Gastrocnemius medialis (tissue), 4 donors: ENCODE measurements around the gene ANKRD33. TPM values are rescaled to one million over a fixed set of nuclear protein-coding genes. Genes with fewer than 3 reads are reported as not detected.
A peak's percentile ranks its signal among the peaks of the same experiment; 100 is the strongest.

ENCODE experiments used
- ATAC-seq, 2 donors: fragments of 150-250 bp; one replicate each; pipeline ENCODE4 v1.9.1; 2016
- DNase-seq, 2 donors: peaks; one replicate each; pipeline ENCODE4 v3.0.0-alpha.2; 2019
- H3K27ac ChIP-seq, 4 donors: fragments of 200-600 bp; sonication (generic); 1 replicate in 1 of 4; 2 replicates in 3 of 4; pipeline ENCODE4 v1.5.1; 2016 to 2018; ENCODE audit warnings: mild to moderate bottlenecking in 2 of 4, moderate library complexity in 1 of 4
- H3K27me3 ChIP-seq, 3 donors: fragments of 200-600 bp; sonication (generic) in 2 of 3; 1 replicate in 1 of 3; 2 replicates in 2 of 3; pipeline versions ENCODE4 v1.5.1 to v1.6.0; 2016 to 2019; ENCODE audit warnings: mild to moderate bottlenecking in 1 of 3, moderate library complexity in 1 of 3
- H3K36me3 ChIP-seq, 2 donors: fragments of 200-600 bp; sonication (generic) in 1 of 2; one replicate each; pipeline ENCODE4 v1.5.1; 2017 to 2018
- H3K4me1 ChIP-seq, 2 donors: fragments of 200-600 bp; sonication (generic) in 1 of 2; one replicate each; pipeline ENCODE4 v1.5.1; 2016 to 2017; ENCODE audit warnings: mild to moderate bottlenecking in 2 of 2
- H3K4me3 ChIP-seq, 4 donors: fragments of 200-600 bp; sonication (generic) in 3 of 4; 1 replicate in 1 of 4; 2 replicates in 3 of 4; pipeline ENCODE4 v1.5.1; 2016 to 2019; ENCODE audit warnings: mild to moderate bottlenecking in 2 of 4
- H3K9me3 ChIP-seq, 3 donors: fragments of 200-600 bp; sonication (generic) in 2 of 3; 1 replicate in 1 of 3; 2 replicates in 2 of 3; pipeline ENCODE4 v1.5.1; 2016 to 2019
- POLR2A ChIP-seq, 2 donors: fragments of 450-650 bp; IDR thresholded peaks; one replicate each; pipeline ENCODE4 v1.6.1; 2017; ENCODE audit warnings: antibody characterized with exemption in 2 of 2, mild to moderate bottlenecking in 2 of 2, moderate library complexity in 2 of 2
- in situ Hi-C, 4 donors: fragments of 200-750 bp; cut with MboI; loops; one replicate each; pipeline versions ENCODE4 v1.15.0 to v1.8.0; 2017; ENCODE audit warnings: low sequenced_read_pairs in 4 of 4
- intact Hi-C: fragments of 100-400 bp; cut with DNase I; formaldehyde crosslinking; loops from one replicate; pipeline ENCODE4 v1.15.1; 2023; ENCODE audit warnings: low total_unique reads
- total RNA-seq, 4 donors: library from RNA; depleted of rRNA; stranded (reverse); fragments of >200 nt; gene quantifications; one replicate each; pipeline versions ENCODE4 v1.1.0 to v1.2.3, GENCODE V29; 2016
- TF ChIP-seq, protein P1 (sequence below), 5 experiments: fragments of 450-650 bp in 3 of 5; fragments of 200-600 bp in 2 of 5; sonication (generic) in 2 of 5; IDR thresholded peaks in 4 of 5; conservative IDR thresholded peaks in 1 of 5; 1 replicate in 4 of 5; 2 replicates in 1 of 5; pipeline ENCODE4 v1.5.1; 2016 to 2019; ENCODE audit warnings: antibody characterized with exemption in 5 of 5, mild to moderate bottlenecking in 3 of 5, moderate library complexity in 3 of 5

ANKRD33 gene
- total RNA-seq, 4 donors from 2014 or later: not detected

- in situ Hi-C loops: no loop called here
- TF ChIP-seq, protein P1, sequence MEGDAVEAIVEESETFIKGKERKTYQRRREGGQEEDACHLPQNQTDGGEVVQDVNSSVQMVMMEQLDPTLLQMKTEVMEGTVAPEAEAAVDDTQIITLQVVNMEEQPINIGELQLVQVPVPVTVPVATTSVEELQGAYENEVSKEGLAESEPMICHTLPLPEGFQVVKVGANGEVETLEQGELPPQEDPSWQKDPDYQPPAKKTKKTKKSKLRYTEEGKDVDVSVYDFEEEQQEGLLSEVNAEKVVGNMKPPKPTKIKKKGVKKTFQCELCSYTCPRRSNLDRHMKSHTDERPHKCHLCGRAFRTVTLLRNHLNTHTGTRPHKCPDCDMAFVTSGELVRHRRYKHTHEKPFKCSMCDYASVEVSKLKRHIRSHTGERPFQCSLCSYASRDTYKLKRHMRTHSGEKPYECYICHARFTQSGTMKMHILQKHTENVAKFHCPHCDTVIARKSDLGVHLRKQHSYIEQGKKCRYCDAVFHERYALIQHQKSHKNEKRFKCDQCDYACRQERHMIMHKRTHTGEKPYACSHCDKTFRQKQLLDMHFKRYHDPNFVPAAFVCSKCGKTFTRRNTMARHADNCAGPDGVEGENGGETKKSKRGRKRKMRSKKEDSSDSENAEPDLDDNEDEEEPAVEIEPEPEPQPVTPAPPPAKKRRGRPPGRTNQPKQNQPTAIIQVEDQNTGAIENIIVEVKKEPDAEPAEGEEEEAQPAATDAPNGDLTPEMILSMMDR (IDR thresholded peaks at IDR 0.05 in 4 of 5, conservative IDR thresholded peaks at IDR 0.05 in 1 of 5): no peak
- no peak for TF ChIP-seq POLR2A (IDR thresholded peaks at IDR 0.05)
- H3K36me3 ChIP-seq: no peaks in the 10 kb centered on the region
- no peaks in the 10 kb centered on the region for H3K9me3 ChIP-seq
- peak overlapping the region; percentile 44 to 70 (median 60) for H3K4me3 ChIP-seq
- ATAC-seq (no peak), DNase-seq (no peak)
- H3K27ac ChIP-seq: peak overlapping the region; percentile 78 to 91 (median 86)
- intact Hi-C loops: no loop called here
- peaks cover 34 to 36% of the 10 kb centered on the region in 2 donors for H3K4me1 ChIP-seq
- H3K27me3 ChIP-seq: peaks cover 12 to 18% (median 15%) of the 10 kb centered on the region in 3 donors
Measured at GRCh38 chr12:51907856-51908425, 20.0 kb downstream of the ANKRD33 start.

DNA sequence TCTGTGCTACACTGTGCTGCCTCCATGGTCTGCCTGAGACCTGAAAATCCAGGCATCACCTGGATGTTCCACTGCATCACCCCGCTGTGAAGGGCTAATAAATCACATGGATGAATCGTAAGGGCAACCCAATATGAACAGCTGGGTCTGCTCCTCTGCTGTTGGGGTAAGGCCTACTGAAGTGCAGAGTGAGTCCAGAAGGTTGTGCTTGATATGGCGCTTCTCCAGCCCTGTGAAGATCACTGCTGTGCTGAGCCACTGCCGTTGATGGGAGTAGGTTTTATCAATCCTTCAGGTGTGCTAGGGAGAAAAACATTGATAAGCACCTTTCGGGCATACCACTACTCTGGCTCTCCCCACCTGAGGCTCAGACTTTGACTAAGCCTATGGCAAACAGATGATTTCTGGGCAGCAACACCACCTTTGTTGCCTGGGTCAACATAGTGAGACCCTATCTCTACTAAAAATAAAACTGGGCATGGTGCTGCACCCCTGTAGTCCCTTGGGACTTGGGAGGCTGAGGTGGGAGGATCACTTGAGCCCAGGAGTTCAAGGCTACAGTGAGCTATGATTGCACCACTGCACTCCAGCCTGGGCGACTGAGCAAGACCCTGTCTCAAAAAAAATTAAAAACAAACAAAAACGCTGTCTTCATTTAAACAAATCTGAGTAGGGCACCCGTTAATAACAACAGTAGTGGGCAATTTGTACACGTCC, 21.1 kb downstream of the ANKRD33 start:
- H3K27me3 ChIP-seq: peaks cover 12 to 18% (median 15%) of the 10 kb centered on the region in 3 donors
- peaks cover 37 to 41% of the 10 kb centered on the region in 2 donors for H3K4me1 ChIP-seq
- H3K27ac ChIP-seq: peak overlapping the region; percentile 78 to 91 (median 86)
- no peak for DNase-seq
- no peak for ATAC-seq
- no peaks in the 10 kb centered on the region for H3K9me3 ChIP-seq
- peak overlapping the region; percentile 36 to 67 (median 49) for H3K4me3 ChIP-seq
- in situ Hi-C loops: no loop called here
- H3K36me3 ChIP-seq: no peaks in the 10 kb centered on the region
- no peak for TF ChIP-seq POLR2A (IDR thresholded peaks at IDR 0.05)
- TF ChIP-seq, protein P1 (IDR thresholded peaks at IDR 0.05 in 4 of 5, conservative IDR thresholded peaks at IDR 0.05 in 1 of 5): no peak
- intact Hi-C loops: no loop called here

- intact Hi-C loops (no loop called here), in situ Hi-C loops (no loop called here)
- Histone ChIP-seq H3K36me3 (no peaks in the 10 kb centered on the region), H3K9me3 (no peaks in the 10 kb centered on the region), H3K4me1 (peaks cover 37 to 43% of the 10 kb centered on the region in 2 donors), H3K27me3 (peaks cover 12 to 18% (median 15%) of the 10 kb centered on the region in 3 donors), H3K27ac (peak overlapping the region; percentile 78 to 91 (median 86)), H3K4me3 (peak overlapping the region; percentile 10 to 36 (median 18))
- DNase-seq (no peak), ATAC-seq (no peak)
- no peak for TF ChIP-seq POLR2A (IDR thresholded peaks at IDR 0.05)
- TF ChIP-seq, protein P1 (IDR thresholded peaks at IDR 0.05 in 4 of 5, conservative IDR thresholded peaks at IDR 0.05 in 1 of 5): no peak
Measured at GRCh38 chr12:51910168-51910567, 22.3 kb downstream of the ANKRD33 start.

- TF ChIP-seq POLR2A (IDR thresholded peaks at IDR 0.05): no peak
- TF ChIP-seq, protein P1 (IDR thresholded peaks at IDR 0.05 in 4 of 5, conservative IDR thresholded peaks at IDR 0.05 in 1 of 5): no peak
- no peaks in the 10 kb centered on the region for H3K36me3 ChIP-seq
- DNase-seq (no peak), ATAC-seq (no peak)
- in situ Hi-C loops (no loop called here), intact Hi-C loops (no loop called here)
- no peaks in the 10 kb centered on the region for H3K9me3 ChIP-seq
- peaks cover 37 to 43% of the 10 kb centered on the region in 2 donors for H3K4me1 ChIP-seq
- H3K4me3 ChIP-seq: peak overlapping the region; percentile 10 to 36 (median 18)
- peaks cover 12 to 18% (median 15%) of the 10 kb centered on the region in 3 donors for H3K27me3 ChIP-seq
- peak overlapping the region; percentile 78 to 91 (median 86) for H3K27ac ChIP-seq
Measured at GRCh38 chr12:51910691-51911090, 22.8 kb downstream of the ANKRD33 start.
